Stimulated activated CD4-positive, alpha-beta T cell treated with anti-CD3 and anti-CD28 coated beads, Interleukin-4, amount 100 ng/mL, for 48 hours (primary cell): ENCODE results near the gene EP400.
"Not testable (repeated sequence)": the region's sequence is repeated elsewhere in the genome, so short reads cannot be mapped to it uniquely, and the experiment has no call there.

Experiments used
- DNase-seq, 2 donors: peaks; one replicate each; pipeline ENCODE4 v3.0.0-alpha.2; 2020; ENCODE audit warnings: low read depth in 2 of 2

The EP400 gene

DNA sequence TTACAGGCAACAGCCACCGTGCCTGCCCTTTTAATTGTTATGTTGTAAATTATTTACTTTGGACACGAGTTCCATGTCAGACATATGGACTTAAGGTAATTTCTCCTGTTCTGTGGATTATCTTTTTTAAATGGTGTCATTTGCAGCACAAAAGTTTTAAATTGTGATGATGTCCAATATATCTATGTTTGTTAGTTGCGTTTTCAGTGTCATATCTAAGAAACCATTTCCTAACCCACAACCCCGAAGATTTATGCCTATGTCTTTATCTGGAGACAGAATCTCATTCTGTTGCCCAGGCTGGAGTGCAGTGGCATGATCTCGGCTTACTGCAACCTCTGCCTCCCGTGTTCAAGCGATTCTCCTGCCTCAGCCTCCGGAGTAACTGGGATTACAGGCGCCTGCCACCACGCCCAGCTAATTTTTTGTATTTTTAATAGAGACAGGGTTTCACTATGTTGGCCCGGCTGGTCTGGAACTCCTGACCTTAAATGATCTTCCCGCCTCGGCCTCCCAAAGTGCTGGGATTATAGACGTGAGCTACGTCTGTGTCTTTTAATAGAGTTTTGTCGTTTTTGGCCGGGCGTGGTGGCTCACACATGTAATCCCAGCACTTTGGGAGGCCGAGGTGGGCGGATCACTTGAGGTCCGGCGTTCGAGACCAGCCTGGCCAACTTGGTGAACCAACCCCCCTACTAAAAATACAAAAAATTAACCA is 870 bp upstream of the EP400 start:
- DNase-seq, result not testable (repeated sequence)

DNA sequence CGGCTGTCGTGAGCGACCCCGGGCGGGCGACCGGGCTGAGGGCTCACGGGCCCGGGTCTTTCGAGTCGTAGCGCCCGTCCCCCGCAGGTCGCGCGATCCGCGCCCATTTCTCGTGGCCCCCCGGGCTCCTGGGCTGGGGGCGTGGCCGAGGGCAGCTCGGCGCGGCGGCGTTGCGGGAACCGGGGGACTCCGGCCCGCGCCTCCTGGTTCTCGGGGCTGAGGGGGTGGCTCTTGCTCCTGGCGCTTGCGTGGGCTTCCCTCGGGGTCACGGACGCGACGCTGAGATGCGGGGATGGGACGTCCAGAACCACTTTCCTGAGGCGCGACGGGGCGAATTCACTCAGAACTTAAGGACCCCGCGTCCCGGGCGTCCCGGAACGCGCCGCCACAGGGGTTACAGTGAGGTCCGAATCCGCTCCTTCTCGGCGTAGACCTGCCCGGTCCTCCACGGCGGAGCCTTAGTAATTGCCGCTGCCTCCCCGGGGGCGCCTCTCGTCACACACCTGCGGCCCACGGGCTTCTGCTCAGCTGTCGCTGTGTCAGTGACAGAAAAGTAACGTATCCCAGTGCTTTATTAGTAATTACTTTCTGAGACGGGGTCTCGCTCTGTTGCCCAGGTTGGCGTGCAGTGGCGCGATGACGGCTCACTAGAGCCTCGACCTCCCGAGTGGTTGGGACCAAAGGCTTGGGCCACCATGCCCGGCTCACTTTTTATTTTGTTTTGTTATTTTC is 606 bp downstream of the EP400 start:
- DNase-seq, result no peak

DNA sequence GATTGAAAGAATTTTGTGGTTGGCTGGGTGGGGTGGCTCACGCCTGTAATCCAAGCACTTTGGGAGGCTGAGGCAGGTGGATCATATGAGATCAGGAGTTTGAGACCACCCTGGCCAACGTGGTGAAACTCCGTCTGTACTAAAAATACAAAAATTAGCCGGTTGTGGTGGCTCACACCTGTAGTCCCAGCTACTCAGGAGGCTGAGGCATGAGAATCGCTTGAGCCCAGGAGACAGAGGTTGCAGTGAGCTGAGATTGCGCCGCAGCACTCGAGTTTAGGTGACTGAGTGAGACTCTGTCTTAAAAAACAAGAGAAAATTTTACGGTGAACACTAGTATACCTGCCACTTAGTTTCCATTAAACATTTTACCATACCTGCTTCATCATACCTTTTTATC is 4.1 kb downstream of the EP400 start:
- DNase-seq, result not testable (repeated sequence)

DNA sequence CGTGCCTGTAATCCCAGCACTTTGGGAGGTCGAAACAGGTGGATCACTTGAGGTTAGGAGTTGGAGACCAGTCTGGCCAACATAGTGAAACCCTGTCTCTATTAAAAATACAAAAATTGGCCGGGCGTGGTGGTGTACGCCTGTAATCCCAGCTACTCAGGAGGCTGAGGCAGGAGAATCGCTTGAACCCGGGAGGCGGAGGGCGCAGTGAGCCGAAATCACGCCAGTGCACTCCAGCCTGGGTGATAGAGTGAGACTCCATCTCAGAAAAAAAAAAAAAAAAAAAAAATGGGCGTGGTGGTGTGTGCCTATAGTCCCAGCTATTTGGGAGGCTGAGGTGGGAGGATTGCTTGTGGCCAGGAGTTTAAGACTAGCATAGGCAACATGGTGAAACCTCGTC is 4.7 kb downstream of the EP400 start:
- DNase-seq, result not testable (repeated sequence)

DNA sequence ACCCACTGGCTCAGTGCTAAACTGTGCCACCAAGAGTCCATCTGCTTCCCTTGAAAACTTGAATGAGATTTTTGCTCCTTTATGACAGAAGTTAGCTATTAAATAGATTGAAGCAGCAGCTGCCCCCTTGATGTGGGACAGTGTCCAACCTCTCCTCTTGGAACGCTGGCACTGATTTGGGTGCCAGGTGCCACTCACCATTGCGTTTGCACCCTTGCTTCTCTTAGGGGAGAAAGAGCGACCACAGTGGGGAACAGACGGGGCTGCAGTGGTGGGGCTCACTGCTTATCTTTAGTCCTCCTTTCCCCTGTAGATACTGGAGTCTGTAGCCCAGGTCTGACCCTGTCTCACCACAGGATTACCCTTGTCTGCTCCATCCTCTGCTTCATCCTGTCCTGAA is 9.4 kb downstream of the EP400 start:
- no peak for DNase-seq

DNA sequence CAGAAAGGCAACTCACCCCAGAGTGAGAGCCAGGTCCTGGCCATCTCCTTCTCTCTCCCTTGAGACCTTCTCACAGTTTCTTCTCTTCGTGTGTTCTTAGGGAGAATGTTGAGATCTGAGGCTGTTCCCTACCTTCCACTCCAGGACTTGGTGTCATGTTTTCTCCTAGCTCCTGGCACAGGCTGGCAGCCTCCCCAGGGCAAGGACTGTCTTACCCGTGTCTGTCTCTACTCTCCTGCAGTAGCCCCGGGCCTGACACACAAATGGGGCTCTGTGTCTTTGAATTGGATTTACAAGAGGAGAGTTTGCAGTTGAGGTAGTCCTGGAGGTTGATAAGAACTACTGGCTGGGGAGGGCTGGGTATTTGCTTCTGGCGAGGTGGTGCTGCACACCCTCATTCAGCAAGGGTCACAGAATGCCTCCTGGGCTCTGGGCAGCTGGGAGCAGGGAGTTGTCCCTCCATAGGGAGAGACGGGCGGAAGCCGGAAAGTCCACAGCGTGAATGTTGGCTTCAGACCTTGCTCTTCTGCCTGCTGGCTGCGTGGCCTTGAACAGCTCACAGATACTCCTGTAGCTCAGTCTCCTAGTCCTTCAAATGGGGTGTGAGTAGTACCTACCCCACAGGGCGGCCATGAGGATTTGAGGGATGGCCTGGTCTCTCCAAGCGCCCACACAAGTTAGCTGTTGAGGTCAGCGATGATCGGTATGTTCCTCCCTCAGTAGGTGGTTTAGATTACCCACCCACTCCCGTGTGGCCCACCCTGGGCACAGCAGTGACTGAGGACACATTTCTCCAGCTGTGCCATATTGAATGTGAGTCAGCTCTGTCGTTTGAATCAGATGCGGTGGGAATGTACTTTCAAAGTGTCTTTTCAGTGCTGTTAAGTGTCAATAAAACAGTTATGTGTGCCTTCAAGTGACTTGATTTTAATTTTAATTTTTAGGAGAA is 10.2 kb downstream of the EP400 start:
- no peak for DNase-seq

DNA sequence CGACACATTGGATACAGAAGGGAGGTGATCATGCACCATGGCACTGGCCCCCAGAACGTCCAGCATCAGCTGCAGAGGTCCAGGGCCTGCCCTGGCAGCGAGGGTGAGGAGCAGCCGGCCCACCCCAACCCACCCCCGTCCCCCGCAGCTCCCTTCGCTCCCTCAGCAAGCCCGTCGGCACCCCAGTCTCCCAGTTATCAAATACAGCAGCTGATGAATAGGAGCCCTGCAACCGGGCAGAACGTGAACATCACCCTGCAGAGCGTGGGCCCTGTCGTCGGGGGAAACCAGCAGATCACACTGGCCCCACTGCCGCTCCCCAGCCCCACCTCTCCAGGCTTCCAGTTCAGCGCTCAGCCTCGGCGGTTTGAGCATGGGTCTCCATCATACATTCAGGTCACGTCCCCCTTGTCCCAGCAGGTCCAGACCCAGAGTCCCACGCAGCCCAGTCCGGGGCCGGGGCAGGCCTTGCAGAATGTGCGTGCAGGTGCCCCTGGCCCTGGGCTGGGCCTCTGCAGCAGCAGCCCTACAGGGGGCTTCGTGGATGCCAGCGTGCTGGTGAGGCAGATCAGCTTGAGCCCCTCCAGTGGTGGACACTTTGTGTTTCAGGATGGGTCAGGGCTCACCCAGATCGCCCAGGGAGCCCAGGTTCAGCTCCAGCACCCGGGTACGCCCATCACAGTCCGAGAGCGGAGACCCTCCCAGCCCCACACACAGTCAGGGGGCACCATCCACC is 11.0 kb downstream of the EP400 start:
- not testable (repeated sequence) for DNase-seq

DNA sequence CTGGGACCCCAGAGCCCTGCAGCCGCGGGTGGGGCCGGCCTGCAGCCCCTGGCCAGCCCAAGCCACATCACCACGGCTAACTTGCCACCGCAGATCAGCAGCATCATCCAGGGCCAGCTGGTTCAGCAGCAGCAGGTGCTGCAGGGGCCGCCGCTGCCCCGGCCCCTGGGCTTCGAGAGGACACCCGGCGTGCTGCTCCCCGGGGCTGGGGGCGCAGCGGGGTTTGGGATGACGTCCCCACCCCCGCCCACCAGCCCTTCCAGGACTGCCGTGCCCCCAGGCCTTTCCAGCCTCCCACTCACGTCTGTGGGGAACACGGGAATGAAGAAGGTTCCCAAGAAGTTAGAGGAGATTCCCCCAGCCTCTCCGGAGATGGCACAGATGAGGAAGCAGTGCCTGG is 11.6 kb downstream of the EP400 start:
- not testable (repeated sequence) for DNase-seq

DNA sequence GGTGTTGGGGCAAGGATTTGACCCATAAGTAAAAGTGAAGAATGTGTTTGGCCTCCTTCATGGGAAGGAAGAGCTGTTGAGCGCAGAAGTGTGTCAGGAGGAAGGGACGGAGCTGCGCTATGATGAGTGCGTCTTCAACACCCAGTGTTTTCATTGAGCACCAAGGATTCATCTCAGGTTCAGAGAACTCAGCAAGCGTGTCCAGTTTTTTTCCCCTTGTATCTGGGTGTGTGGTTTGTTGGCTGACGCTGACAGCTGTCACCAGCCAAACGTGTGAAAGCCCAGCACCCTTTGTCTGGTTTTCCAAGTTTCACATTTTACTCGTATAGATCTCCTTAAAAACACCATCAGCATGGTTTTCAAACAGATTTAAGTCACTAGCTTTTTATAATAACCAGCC is 12.3 kb downstream of the EP400 start:
- no peak for DNase-seq

DNA sequence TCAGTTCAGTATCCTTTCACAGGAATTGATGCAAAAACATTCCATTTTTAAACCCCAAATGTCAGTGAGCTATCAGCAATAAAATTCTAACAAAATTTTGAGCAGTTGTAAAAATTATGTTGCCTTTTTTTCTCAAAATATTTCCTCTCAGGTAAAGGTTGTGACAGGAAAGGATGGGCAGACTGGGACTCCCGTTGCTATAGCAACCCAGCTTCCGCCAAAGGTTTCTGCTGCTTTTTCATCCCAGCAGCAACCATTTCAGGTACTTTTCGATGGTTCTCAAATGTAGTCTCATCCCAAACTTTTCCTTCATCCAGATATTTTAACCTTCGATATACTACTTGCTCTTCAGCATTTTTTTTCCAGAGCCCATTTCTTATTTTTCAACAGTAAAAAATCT is 13.6 kb downstream of the EP400 start:
- DNase-seq, result no peak

DNA sequence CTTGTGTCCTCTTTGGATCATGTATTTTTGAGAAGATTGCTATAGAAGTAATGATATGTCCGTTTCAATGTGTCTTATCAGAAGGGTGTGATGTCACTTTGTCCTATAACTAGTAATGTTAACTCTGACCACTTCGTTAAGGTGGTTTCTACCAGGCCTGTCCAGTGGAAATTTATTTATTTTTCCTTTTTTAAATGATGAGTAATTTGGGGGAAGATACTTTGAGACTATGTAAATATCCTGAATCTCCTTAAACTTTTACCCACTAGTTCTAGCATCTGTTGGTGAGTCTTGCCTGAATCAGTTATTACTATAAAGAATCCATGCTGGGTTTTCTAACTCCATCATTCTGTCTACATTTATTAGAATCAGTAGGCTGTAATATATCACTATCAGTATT is 15.3 kb downstream of the EP400 start:
- DNase-seq, result no peak

DNA sequence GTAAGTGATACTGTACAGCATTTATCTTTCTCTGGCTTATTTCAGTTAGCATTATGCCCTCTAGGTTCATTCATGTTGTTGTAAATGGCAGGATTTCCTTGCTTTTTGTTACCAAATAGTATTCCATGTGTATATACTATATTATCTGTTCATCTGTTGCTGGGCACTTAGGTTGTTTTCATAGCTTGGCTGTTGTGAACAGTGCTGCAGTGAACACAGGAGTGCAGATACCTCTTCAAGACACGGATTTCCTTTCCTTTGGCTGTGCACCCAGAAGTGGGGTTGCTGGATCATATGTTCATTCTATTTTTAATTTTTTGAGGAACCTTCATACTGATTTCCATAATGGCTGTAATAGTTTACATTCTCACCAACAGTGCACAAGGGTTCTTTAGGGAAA is 21.5 kb downstream of the EP400 start:
- no peak for DNase-seq

DNA sequence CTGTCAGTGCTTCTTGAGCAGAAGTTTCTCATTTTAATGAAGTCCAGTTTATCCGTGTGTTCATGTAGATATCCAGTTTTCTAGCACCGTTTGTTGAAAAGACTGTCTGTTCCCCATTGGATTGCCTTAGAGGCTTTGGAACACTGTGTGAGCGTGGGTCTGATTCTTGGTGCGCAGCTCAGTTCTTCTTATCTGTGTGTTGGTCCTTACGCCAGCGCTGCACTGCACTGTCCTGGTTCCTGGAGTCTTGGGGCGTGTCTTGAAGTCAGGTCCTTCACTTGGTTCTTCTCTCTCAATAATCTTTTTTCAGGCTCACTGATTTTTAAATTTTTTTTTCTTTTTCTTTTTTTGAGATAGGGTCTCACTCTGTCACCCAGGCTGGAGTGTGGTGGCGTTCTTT is 25.5 kb downstream of the EP400 start:
- no peak for DNase-seq

DNA sequence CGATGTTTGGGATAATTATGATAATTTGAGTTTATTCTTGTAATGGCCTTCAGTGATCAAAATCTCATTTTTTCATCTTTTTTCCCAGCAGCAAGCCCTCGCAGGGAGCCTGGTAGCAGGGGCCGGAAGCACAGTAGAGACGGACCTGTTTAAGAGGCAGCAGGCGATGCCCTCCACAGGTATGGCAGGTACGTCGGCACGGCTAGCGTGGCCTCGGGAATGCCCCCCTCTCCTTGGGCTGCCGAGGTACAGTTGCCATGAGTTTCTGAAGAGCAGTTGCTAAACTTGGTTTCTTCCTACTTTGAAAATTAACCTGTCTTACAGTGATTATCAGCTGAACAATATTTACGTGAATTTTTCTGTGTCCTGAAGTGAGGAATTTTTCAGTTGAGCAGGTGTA is 29.9 kb downstream of the EP400 start:
- DNase-seq, result no peak

DNA sequence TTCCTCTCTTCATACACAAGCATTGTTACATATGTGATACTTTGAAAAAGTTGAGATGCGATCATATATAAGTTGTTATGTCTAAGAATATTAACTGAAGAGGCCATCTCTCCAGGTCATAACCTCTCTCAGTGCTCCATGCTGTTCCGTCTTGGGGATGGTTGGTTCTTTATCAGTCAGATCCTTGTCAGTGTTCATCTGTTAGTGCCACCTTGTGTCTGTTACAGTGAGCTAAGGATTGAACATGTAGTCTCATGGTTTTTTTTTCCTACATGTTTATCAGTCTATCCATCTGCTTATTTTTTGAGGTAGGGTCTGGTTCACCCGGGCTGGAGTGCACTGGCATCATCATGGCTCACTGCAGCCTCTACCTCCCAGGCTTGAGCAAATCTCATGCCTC is 30.5 kb downstream of the EP400 start:
- DNase-seq, result no peak

DNA sequence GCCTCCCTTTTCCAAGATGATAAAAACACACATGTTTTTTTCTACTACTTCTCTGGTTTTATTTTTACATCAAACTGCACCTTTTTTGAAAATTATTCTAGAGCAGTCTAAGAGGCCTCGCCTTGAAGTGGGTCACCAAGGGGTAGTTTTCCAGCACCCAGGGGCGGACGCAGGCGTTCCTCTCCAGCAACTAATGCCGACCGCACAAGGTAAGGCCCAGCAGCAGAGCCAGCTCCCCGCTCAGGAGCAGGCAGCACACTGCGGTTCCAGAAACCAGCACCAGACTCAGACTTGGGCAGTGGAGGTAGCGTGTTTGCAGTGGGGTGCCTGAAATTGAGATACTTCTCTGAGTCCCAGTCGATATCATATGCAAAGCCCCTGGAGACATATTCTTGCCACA is 31.6 kb downstream of the EP400 start:
- no peak for DNase-seq

DNA sequence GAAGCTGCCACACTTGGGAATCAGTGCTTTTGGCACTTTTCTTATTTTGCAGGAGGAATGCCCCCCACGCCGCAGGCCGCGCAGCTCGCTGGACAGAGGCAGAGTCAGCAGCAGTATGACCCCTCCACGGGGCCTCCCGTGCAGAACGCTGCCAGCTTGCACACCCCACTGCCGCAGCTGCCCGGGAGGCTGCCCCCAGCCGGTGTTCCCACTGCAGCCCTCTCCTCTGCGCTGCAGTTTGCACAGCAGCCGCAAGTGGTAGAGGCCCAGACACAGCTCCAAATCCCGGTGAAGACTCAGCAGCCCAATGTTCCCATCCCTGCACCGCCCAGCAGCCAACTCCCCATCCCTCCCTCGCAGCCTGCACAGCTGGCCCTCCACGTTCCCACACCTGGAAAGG is 32.3 kb downstream of the EP400 start:
- DNase-seq, result no peak

DNA sequence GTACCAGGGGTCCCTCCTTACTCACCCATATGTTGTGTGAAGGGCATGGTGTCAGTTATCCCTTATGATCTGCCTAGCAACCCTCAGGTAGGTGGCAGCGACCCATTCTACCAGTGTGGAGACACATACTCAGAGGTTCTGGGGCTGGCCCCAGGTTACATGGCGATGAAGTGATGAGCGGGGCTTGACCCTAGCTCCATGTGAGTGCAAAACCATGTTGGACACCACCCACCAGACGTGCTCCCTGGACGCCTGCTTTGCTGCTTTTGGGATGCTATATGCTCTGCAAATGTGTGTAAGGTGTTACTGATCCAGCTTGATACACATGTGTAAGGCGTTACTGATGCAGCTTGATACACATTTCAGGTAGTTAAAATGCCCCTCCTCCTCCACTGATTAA is 33.3 kb downstream of the EP400 start:
- no peak for DNase-seq

DNA sequence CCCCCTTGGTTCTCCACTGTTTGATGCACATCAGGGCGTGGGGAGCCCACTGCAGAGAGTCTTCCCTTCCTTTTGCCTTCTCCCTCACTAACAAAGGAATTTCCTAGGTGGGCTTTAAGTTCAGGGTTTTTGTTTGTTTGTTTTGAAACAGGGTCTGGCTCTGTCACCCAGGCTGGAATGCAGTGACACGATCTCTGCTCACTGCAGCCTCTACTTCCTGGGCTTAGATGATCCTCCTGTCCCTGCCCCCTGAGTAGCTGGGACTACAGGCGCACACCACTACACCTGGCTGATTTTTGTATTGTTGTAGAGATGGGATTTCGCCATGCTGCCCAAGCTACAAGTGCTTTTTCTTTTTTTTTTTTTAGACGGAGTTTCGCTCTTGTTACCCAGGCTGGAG is 33.8 kb downstream of the EP400 start:
- DNase-seq, result no peak

DNA sequence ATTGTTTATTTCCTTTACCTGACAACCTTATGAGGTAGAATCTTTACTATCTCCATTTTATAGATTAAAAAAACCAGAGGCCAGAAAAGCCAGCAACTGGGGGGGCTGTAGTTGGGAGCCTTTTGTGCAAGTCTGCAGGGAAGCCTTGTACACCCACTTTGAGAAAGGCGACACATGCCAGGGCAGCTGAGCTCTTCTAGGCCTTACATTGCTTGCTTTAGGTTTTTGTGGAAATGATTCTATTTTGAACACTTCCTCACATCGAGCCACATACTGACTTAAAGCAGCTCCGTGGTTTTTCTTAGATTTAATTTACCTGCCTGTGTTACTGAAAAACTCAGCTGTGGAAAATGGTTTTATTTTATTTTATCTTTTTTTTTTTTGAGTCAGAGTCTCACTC is 34.6 kb downstream of the EP400 start:
- DNase-seq, result no peak

DNA sequence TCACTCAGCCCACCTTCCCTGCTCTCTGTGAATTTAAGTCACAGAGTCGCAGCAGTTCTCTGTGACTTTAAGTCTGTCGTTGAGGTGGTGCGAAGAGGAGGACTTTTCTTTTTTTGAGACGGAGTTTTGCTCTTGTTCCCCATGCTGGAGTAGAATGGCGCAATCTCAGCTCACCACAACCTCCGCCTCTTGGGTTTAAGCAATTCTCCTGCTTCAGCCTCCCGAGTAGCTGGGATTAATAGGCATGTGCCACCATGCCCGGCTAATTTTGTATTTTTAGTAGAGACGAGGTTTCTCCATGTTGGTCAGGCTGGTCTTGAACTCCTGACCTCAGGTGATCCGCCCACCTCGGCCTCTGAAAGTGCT is 35.8 kb downstream of the EP400 start:
- not testable (repeated sequence) for DNase-seq

DNA sequence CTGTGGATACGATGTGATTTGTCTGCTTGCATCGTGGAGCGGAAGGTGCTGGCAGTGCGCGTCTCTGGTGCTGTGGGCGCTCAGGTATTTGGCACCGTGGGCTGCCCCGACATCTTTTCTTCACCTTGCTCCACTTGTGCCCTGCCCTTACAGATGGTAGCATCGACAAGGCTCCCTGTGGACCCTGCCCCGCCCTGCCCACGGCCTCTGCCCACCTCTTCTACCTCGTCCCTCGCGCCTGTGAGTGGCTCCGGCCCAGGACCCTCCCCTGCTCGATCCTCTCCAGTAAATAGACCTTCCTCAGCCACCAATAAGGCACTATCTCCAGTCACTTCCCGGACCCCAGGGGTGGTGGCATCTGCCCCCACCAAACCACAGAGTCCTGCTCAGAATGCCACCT is 36.6 kb downstream of the EP400 start:
- DNase-seq, result no peak
